Activated CD8-positive, alpha-beta T cell treated with anti-CD3 and anti-CD28 coated beads, Interleukin-2, amount 10 ng/mL, durations not matched to agents 7 days and 5 days (primary cell): ENCODE measurements around the gene LRP1. TPM values are rescaled to one million over a fixed set of nuclear protein-coding genes. Genes with fewer than 3 reads are reported as not detected.

Experiments
- ATAC-seq: fragments of 150-1000 bp; cut with Tn5 transposase; one replicate; pipeline ENCODE4 v1.10.0; 2021; ENCODE audit warnings: moderate library complexity
- CTCF ChIA-PET: fragments of 350-600 bp; sonication (Branson Sonifier 250); formaldehyde crosslinking; loops from one replicate; lab custom pipeline; 2021; ENCODE audit warnings: antibody characterized with exemption; lab: Charles Lee
- POLR2A ChIA-PET: fragments of 350-600 bp; sonication (Branson Sonifier 250); formaldehyde crosslinking; loops from one replicate; lab custom pipeline; 2021; ENCODE audit warnings: antibody characterized with exemption; lab: Charles Lee
- DNase-seq: peaks from one replicate; pipeline ENCODE4 v3.0.0-alpha.2; 2020
- H3K27ac Mint-ChIP-seq: one replicate; pipeline ENCODE4 v1.8.0; 2021; ENCODE audit warnings: mild to moderate bottlenecking, mixed read lengths
- H3K27me3 Mint-ChIP-seq: one replicate; pipeline ENCODE4 v1.8.0; 2021; ENCODE audit warnings: low read depth, mixed read lengths
- H3K36me3 Mint-ChIP-seq: one replicate; pipeline ENCODE4 v1.8.0; 2021; ENCODE audit warnings: low read depth, mixed read lengths
- H3K4me1 Mint-ChIP-seq: one replicate; pipeline ENCODE4 v1.8.0; 2021; ENCODE audit warnings: low read depth, mixed read lengths
- H3K4me3 Mint-ChIP-seq: one replicate; pipeline ENCODE4 v1.8.0; 2021; ENCODE audit warnings: mild to moderate bottlenecking, mixed read lengths
- H3K9me3 Mint-ChIP-seq: one replicate; pipeline ENCODE4 v1.8.0; 2022; ENCODE audit warnings: mixed read lengths; ENCODE audit not compliant: insufficient read depth
- total RNA-seq, 2 experiments: library from RNA; stranded (reverse); gene quantifications; one replicate each; pipeline ENCODE4 v1.2.3, GENCODE V29; 2021

LRP1 gene
- total RNA-seq, 2 experiments from 2014 or later: 0.39 to 0.40 TPM

- Mint-ChIP-seq H3K4me1 (peaks cover 69% of the 10 kb centered on the region), H3K36me3 (peaks cover 28% of the 10 kb centered on the region), H3K27me3 (no peaks in the 10 kb centered on the region), H3K27ac (peak within 1 kb of the TSS; percentile 97), H3K9me3 (no peaks in the 10 kb centered on the region), H3K4me3 (peak within 1 kb of the TSS; percentile 93)
- DNase-seq (peak; percentile 98), ATAC-seq (peak; percentile 78)
- CTCF ChIA-PET: interaction anchor here (0.8 to 18.4 kb wide), 5 partner anchors 9 to 87 kb away, joined by 3 to 233 read pairs (median 8); partner anchors contain the start of gene STAT6
- POLR2A ChIA-PET: interaction anchor here (1.2 to 5.1 kb wide), 3 partner anchors 10 to 42 kb away, joined by 3 to 56 read pairs (median 55); partner anchors contain the start of genes NEMP1 and STAT6
Measured at GRCh38 chr12:57088354-57089270, 39.7 kb upstream of the LRP1 start, which contains the start of gene NAB2. Gene NAB2, plus strand, starts transcription at chr12:57089114. Its CDS starts 158 bp downstream, at chr12:57089272.

- Mint-ChIP-seq H3K27ac (peak overlapping the region; percentile 88), H3K4me3 (peak overlapping the region; percentile 93), H3K9me3 (no peaks in the 10 kb centered on the region), H3K27me3 (no peaks in the 10 kb centered on the region), H3K36me3 (peaks cover 34% of the 10 kb centered on the region), H3K4me1 (peaks cover 75% of the 10 kb centered on the region)
- CTCF ChIA-PET: interaction anchor here (0.8 to 18.4 kb wide), 5 partner anchors 10 to 88 kb away, joined by 3 to 233 read pairs (median 8); partner anchors contain the start of gene STAT6
- no peak for ATAC-seq
- POLR2A ChIA-PET: interaction anchor here (1.0 to 5.1 kb wide), 4 partner anchors 10 to 79 kb away, joined by 3 to 56 read pairs (median 30); partner anchors contain the start of genes NEMP1 and STAT6
- DNase-seq: peak; percentile 70
Measured at GRCh38 chr12:57089271-57090245, 38.7 kb upstream of the LRP1 start.

GRCh38 chr12:57090490-57090889 lies 37.8 kb upstream of the LRP1 start:
- Mint-ChIP-seq H3K27ac (peak overlapping the region; percentile 61), H3K4me1 (peaks cover 73% of the 10 kb centered on the region), H3K9me3 (no peaks in the 10 kb centered on the region), H3K36me3 (peaks cover 41% of the 10 kb centered on the region), H3K4me3 (peak overlapping the region; percentile 93), H3K27me3 (no peaks in the 10 kb centered on the region)
- no peak for DNase-seq
- no peak for ATAC-seq
- ChIA-PET POLR2A (interaction anchor here (1.0 to 5.1 kb wide), 4 partner anchors 11 to 80 kb away, joined by 3 to 56 read pairs (median 30); partner anchors contain the start of genes NEMP1 and STAT6), CTCF (interaction anchor here (1.1 to 18.4 kb wide), 6 partner anchors 11 to 89 kb away, joined by 3 to 233 read pairs (median 7); partner anchors contain the start of gene STAT6)

GRCh38 chr12:57090924-57091637 lies 37.2 kb upstream of the LRP1 start:
- CTCF ChIA-PET: interaction anchor here (1.1 to 18.4 kb wide), 8 partner anchors 12 to 89 kb away, joined by 3 to 233 read pairs (median 10); partner anchors contain the start of genes NEMP1 and STAT6
- Mint-ChIP-seq H3K9me3 (no peaks in the 10 kb centered on the region), H3K36me3 (peaks cover 42% of the 10 kb centered on the region), H3K4me3 (peak overlapping the region; percentile 93), H3K27ac (peak overlapping the region; percentile 61), H3K27me3 (no peaks in the 10 kb centered on the region), H3K4me1 (peaks cover 68% of the 10 kb centered on the region)
- POLR2A ChIA-PET: interaction anchor here (1.3 to 5.1 kb wide), 6 partner anchors 9 to 22 kb away, joined by 5 to 58 read pairs (median 44); partner anchors contain the start of genes NEMP1 and STAT6
- no peak for ATAC-seq
- no peak for DNase-seq

GRCh38 chr12:57091638-57092528 lies 36.4 kb upstream of the LRP1 start:
- Mint-ChIP-seq H3K4me3 (no peak overlapping the region), H3K4me1 (peaks cover 60% of the 10 kb centered on the region), H3K36me3 (peaks cover 50% of the 10 kb centered on the region), H3K9me3 (no peaks in the 10 kb centered on the region), H3K27ac (no peak overlapping the region), H3K27me3 (no peaks in the 10 kb centered on the region)
- no peak for ATAC-seq
- ChIA-PET POLR2A (interaction anchor here (0.6 to 3.9 kb wide), 9 partner anchors 8 to 814 kb away, joined by 3 to 58 read pairs (median 4); partner anchors contain the start of genes LRP1, NEMP1 and STAT6), CTCF (interaction anchor here (1.1 to 18.4 kb wide), 9 partner anchors 12 to 90 kb away, joined by 3 to 233 read pairs (median 6); partner anchors contain the start of genes NEMP1 and STAT6)
- DNase-seq: no peak

- ChIA-PET CTCF (interaction anchor here (1.1 to 18.4 kb wide), 8 partner anchors 13 to 85 kb away, joined by 3 to 233 read pairs (median 9); partner anchors contain the start of genes NEMP1 and STAT6), POLR2A (interaction anchor here (0.7 to 3.9 kb wide), 8 partner anchors 8 to 57 kb away, joined by 3 to 58 read pairs (median 5); partner anchors contain the start of genes LRP1, NEMP1 and STAT6)
- no peak for ATAC-seq
- Mint-ChIP-seq H3K36me3 (peaks cover 54% of the 10 kb centered on the region), H3K9me3 (no peaks in the 10 kb centered on the region), H3K27me3 (no peaks in the 10 kb centered on the region), H3K4me1 (peaks cover 59% of the 10 kb centered on the region), H3K27ac (peak overlapping the region; percentile 67), H3K4me3 (no peak overlapping the region)
- no peak for DNase-seq
Measured at GRCh38 chr12:57092529-57092862, 35.8 kb upstream of the LRP1 start.

- H3K27me3 Mint-ChIP-seq: no peaks in the 10 kb centered on the region
- H3K4me3 Mint-ChIP-seq: no peak overlapping the region
- DNase-seq: no peak
- ATAC-seq: no peak
- H3K4me1 Mint-ChIP-seq: peaks cover 56% of the 10 kb centered on the region
- H3K27ac Mint-ChIP-seq: peak overlapping the region; percentile 92
- POLR2A ChIA-PET: interaction anchor here (0.7 to 3.9 kb wide), 9 partner anchors 7 to 57 kb away, joined by 3 to 58 read pairs (median 5); partner anchors contain the start of genes NEMP1 and STAT6
- H3K36me3 Mint-ChIP-seq: peaks cover 56% of the 10 kb centered on the region
- H3K9me3 Mint-ChIP-seq: no peaks in the 10 kb centered on the region
- CTCF ChIA-PET: interaction anchor here (1.1 to 18.4 kb wide), 9 partner anchors 13 to 85 kb away, joined by 3 to 233 read pairs (median 5); partner anchors contain the start of genes NEMP1 and STAT6
Measured at GRCh38 chr12:57092876-57093414, 35.3 kb upstream of the LRP1 start.

- ATAC-seq (peak; percentile 32), DNase-seq (peak; percentile 79)
- Mint-ChIP-seq H3K4me1 (peaks cover 51% of the 10 kb centered on the region), H3K9me3 (no peaks in the 10 kb centered on the region), H3K4me3 (peak overlapping the region; percentile 62), H3K27me3 (no peaks in the 10 kb centered on the region), H3K27ac (peak overlapping the region; percentile 92), H3K36me3 (peaks cover 58% of the 10 kb centered on the region)
- CTCF ChIA-PET: interaction anchor here (0.7 to 18.4 kb wide), 15 partner anchors 10 to 513 kb away, joined by 3 to 233 read pairs (median 4); partner anchors contain the start of genes NEMP1, STAT6 and ZBTB39
- POLR2A ChIA-PET: interaction anchor here (0.9 to 3.9 kb wide), 6 partner anchors 10 to 28 kb away, joined by 4 to 58 read pairs (median 5); partner anchors contain the start of genes NEMP1 and STAT6
Measured at GRCh38 chr12:57093415-57094207, 34.7 kb upstream of the LRP1 start.
